Stimulated activated CD4-positive, alpha-beta T cell treated with anti-CD3 and anti-CD28 coated beads, TNF-alpha, amount 100 ng/mL, for 4 hours (primary cell): ENCODE measurements around the gene IL18BP.

Experiments
- DNase-seq, 3 experiments: peaks; one replicate each; pipeline ENCODE4 v3.0.0-alpha.2; 2020; ENCODE audit warnings: low read depth in 3 of 3

IL18BP gene

GRCh38 chr11:71996946-71997345, 1.8 kb upstream of the IL18BP start:
- no peak for DNase-seq

- no peak for DNase-seq
Observed at GRCh38 chr11:71997594-71997993, 1.1 kb upstream of the IL18BP start.

GRCh38 chr11:71998061-71998460, 648 bp upstream of the IL18BP start:
- no peak for DNase-seq

- DNase-seq: no peak
Observed at GRCh38 chr11:71999362-71999761, 653 bp downstream of the IL18BP start.

GRCh38 chr11:71999798-72000197, 1.1 kb downstream of the IL18BP start:
- DNase-seq: no peak

- DNase-seq: no peak
Observed at GRCh38 chr11:72000202-72000867, 1.6 kb downstream of the IL18BP start.

GRCh38 chr11:72001285-72001684, 2.6 kb downstream of the IL18BP start:
- no peak for DNase-seq

GRCh38 chr11:72001834-72002591, 3.3 kb downstream of the IL18BP start:
- no peak for DNase-seq

GRCh38 chr11:72002841-72003775, 4.4 kb downstream of the IL18BP start:
- DNase-seq: no peak

GRCh38 chr11:72003776-72004171, 5.1 kb downstream of the IL18BP start:
- no peak for DNase-seq

- DNase-seq: no peak
Observed at GRCh38 chr11:72004515-72005346, 6.0 kb downstream of the IL18BP start.

GRCh38 chr11:72005347-72006260, 6.9 kb downstream of the IL18BP start:
- DNase-seq: no peak

GRCh38 chr11:72006309-72007088, 7.8 kb downstream of the IL18BP start:
- DNase-seq: no peak

GRCh38 chr11:72007089-72007476, 8.4 kb downstream of the IL18BP start:
- no peak for DNase-seq

- no peak for DNase-seq
Observed at GRCh38 chr11:72007587-72007986, 8.9 kb downstream of the IL18BP start.

GRCh38 chr11:72008728-72009127, 10.0 kb downstream of the IL18BP start:
- DNase-seq: no peak

- no peak for DNase-seq
Observed at GRCh38 chr11:72009156-72009555, 10.4 kb downstream of the IL18BP start.

GRCh38 chr11:72010529-72011233, 12.0 kb downstream of the IL18BP start:
- no peak for DNase-seq

- no peak for DNase-seq
Observed at GRCh38 chr11:72012091-72012630, 13.5 kb downstream of the IL18BP start.
